ENCODE measurements around the gene LYST.

Gene LYST

GRCh38 chr1:235822685-235823084 is 44.0 kb downstream of the LYST start:
- DNase-seq (ENCODE audit: low read depth in 2 of 2): peak; percentile 8 to 17
- no peak overlapping the region for H3K4me3 ChIP-seq (replicated peaks in 1 of 2; ENCODE audit: low read depth in 2 of 2, low read length in 2 of 2)
- no peak for TF ChIP-seq CTCF (IDR thresholded peaks at IDR 0.05; ENCODE audit: low read depth, low read length)

- no peak for TF ChIP-seq CTCF (IDR thresholded peaks at IDR 0.05; ENCODE audit: low read depth, low read length)
- no peak overlapping the region for H3K4me3 ChIP-seq (replicated peaks in 1 of 2; ENCODE audit: low read depth in 2 of 2, low read length in 2 of 2)
- peak; percentile 55 to 70 for DNase-seq (ENCODE audit: low read depth in 2 of 2)
Measured at GRCh38 chr1:235821361-235821981, 45.2 kb downstream of the LYST start.

GRCh38 chr1:235820061-235820460 is 46.6 kb downstream of the LYST start:
- DNase-seq (ENCODE audit: low read depth in 2 of 2): no peak
- H3K4me3 ChIP-seq (replicated peaks in 1 of 2; ENCODE audit: low read depth in 2 of 2, low read length in 2 of 2): no peak overlapping the region
- TF ChIP-seq CTCF (IDR thresholded peaks at IDR 0.05; ENCODE audit: low read depth, low read length): no peak

GRCh38 chr1:235818632-235819136 is 48.0 kb downstream of the LYST start:
- peak in 1 of 2 donors; percentile 7 for DNase-seq (ENCODE audit: low read depth in 2 of 2)
- no peak for TF ChIP-seq CTCF (IDR thresholded peaks at IDR 0.05; ENCODE audit: low read depth, low read length)
- H3K4me3 ChIP-seq (replicated peaks in 1 of 2; ENCODE audit: low read depth in 2 of 2, low read length in 2 of 2): no peak overlapping the region

GRCh38 chr1:235817101-235817728 is 49.5 kb downstream of the LYST start:
- DNase-seq (ENCODE audit: low read depth in 2 of 2): no peak
- no peak overlapping the region for H3K4me3 ChIP-seq (replicated peaks in 1 of 2; ENCODE audit: low read depth in 2 of 2, low read length in 2 of 2)
- TF ChIP-seq CTCF (IDR thresholded peaks at IDR 0.05; ENCODE audit: low read depth, low read length): no peak

- H3K4me3 ChIP-seq (replicated peaks in 1 of 2; ENCODE audit: low read depth in 2 of 2, low read length in 2 of 2): no peak overlapping the region
- no peak for TF ChIP-seq CTCF (IDR thresholded peaks at IDR 0.05; ENCODE audit: low read depth, low read length)
- DNase-seq (ENCODE audit: low read depth in 2 of 2): peak in 1 of 2 donors; percentile 74
Measured at GRCh38 chr1:235809688-235810397, 56.9 kb downstream of the LYST start.
